Thoracic aorta (tissue), 2 donors: ENCODE data around the gene OVOL2. TPM values are rescaled to one million over a fixed set of nuclear protein-coding genes. Genes with fewer than 3 reads are reported as not detected.

Source experiments
- ATAC-seq: fragments of 150-250 bp; one replicate; pipeline ENCODE4 v1.8.0; 2017; ENCODE audit warnings: low read depth; ENCODE audit not compliant: insufficient number of reproducible peaks, low FRiP score
- DNase-seq: peaks from one replicate; pipeline ENCODE4 v3.0.0-alpha.2; 2020; ENCODE audit warnings: low spot score
- H3K27ac ChIP-seq, 2 donors: fragments of 200-600 bp; sonication (generic); 1 replicate in 1 of 2; 2 replicates in 1 of 2; pipeline ENCODE4 v1.5.1; 2016; ENCODE audit warnings: mild to moderate bottlenecking in 2 of 2, moderate library complexity in 2 of 2
- H3K27me3 ChIP-seq: fragments of 200-600 bp; sonication (generic); replicated peaks from 2 replicates; pipeline ENCODE4 v1.6.0; 2016; ENCODE audit warnings: mild to moderate bottlenecking; ENCODE audit not compliant: insufficient read depth
- H3K36me3 ChIP-seq: fragments of 200-600 bp; sonication (generic); one replicate; pipeline ENCODE4 v1.5.1; 2016
- H3K4me1 ChIP-seq, 2 donors: fragments of 200-600 bp; sonication (generic); 1 replicate in 1 of 2; 2 replicates in 1 of 2; pipeline versions ENCODE4 v1.5.1 to v1.6.0; 2016; ENCODE audit warnings: low read depth in 2 of 2, mild to moderate bottlenecking in 1 of 2; ENCODE audit not compliant: control insufficient read depth in 1 of 2
- H3K4me3 ChIP-seq: fragments of 200-600 bp; sonication (generic); 2 replicates; pipeline ENCODE4 v1.5.1; 2016; ENCODE audit warnings: mild to moderate bottlenecking
- H3K9me3 ChIP-seq: fragments of 200-600 bp; sonication (generic); 2 replicates; pipeline ENCODE4 v1.5.1; 2016
- total RNA-seq, 2 donors: library from RNA; depleted of rRNA; stranded (reverse); fragments of >200 nt; gene quantifications; one replicate each; pipeline versions ENCODE4 v1.1.0 to v1.2.3, GENCODE V29; 2016
- TF ChIP-seq, protein P1 (sequence below): fragments of 200-600 bp; sonication (generic); IDR thresholded peaks from one replicate; pipeline ENCODE4 v1.5.1; 2019; ENCODE audit warnings: antibody characterized with exemption

Gene OVOL2
- total RNA-seq, 2 donors from 2014 or later = 0.71 TPM; not detected in 1

DNA sequence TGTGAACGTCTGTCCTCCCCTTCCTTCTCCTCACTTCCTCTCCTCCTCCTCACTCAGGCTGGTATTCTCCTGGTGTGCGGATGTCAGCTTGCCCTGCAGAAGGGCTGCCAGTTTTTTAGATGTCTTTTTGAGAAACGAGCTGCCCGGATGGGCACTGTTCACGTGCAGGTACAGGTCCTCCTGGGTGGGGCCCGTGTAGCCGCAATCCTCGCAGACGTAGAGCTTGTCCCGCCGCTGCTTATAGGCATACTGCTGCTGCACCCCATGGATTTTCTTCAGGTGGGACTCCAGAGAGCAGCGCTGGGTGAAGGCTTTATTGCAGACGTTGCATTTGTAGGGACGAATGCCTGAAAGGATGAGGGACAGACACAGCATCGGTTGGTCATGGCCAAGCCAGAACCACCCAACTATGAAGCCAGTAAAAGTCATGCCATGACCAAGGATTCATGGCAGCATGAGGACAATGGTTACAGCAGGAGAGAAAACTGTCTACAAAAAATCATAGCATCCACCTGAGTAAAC, 33.0 kb downstream of the OVOL2 start:
- TF ChIP-seq, protein P1, sequence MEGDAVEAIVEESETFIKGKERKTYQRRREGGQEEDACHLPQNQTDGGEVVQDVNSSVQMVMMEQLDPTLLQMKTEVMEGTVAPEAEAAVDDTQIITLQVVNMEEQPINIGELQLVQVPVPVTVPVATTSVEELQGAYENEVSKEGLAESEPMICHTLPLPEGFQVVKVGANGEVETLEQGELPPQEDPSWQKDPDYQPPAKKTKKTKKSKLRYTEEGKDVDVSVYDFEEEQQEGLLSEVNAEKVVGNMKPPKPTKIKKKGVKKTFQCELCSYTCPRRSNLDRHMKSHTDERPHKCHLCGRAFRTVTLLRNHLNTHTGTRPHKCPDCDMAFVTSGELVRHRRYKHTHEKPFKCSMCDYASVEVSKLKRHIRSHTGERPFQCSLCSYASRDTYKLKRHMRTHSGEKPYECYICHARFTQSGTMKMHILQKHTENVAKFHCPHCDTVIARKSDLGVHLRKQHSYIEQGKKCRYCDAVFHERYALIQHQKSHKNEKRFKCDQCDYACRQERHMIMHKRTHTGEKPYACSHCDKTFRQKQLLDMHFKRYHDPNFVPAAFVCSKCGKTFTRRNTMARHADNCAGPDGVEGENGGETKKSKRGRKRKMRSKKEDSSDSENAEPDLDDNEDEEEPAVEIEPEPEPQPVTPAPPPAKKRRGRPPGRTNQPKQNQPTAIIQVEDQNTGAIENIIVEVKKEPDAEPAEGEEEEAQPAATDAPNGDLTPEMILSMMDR = no peak
- ATAC-seq = no peak
- DNase-seq = no peak
- Histone ChIP-seq H3K4me3 (no peak overlapping the region), H3K27ac (no peak overlapping the region), H3K4me1 (no peaks in the 10 kb centered on the region), H3K27me3 (no peaks in the 10 kb centered on the region), H3K9me3 (no peaks in the 10 kb centered on the region), H3K36me3 (no peaks in the 10 kb centered on the region)

DNA sequence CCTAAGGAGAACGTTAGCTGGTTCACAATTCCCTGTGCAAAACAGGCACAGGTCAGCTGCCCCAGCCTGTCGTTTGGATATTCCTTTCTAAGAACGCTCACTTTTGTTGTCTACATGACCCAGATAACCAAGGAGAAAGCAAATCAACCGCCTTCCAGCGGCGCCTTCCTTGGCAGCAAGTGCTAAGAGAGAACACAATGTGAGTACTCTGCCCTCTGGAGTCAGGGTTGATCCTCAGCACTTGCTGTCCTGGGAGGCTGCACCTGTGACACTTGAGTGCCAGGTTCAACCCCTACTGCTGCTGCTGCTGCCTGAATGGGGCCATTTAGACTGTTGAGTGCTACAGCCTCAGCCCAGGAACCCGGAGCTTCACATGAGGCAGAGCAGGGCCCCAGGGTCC, 36.8 kb downstream of the OVOL2 start:
- H3K27ac ChIP-seq = no peak overlapping the region
- H3K4me1 ChIP-seq = no peaks in the 10 kb centered on the region
- ATAC-seq = no peak

DNA sequence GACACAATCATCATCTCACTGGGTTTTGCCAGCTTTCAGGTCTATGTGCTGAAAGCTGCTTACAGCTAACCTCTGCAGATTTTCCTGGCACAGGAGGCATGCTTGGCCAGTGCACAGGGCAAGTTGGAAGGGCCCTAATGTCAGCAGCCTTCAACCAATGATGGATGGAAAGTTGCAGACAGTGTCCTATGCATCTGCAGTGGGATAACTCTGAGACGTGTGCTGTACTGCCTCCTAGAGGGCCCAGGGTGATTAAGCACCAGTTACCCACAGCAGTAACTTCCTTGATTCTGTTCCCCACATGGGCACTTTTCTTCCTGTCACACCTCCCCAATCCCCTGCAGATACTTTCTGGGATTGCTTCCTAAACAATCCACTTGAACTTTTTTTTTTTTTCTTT, 38.6 kb downstream of the OVOL2 start:
- ATAC-seq = no peak
- DNase-seq = no peak
- Histone ChIP-seq H3K4me3 (no peak overlapping the region), H3K9me3 (no peaks in the 10 kb centered on the region), H3K27ac (no peak overlapping the region), H3K27me3 (no peaks in the 10 kb centered on the region), H3K4me1 (no peaks in the 10 kb centered on the region), H3K36me3 (no peaks in the 10 kb centered on the region)
- TF ChIP-seq, protein P1 = no peak

More for the DNA sequence above, 36.8 kb downstream of the OVOL2 start:
- H3K27me3 ChIP-seq = no peaks in the 10 kb centered on the region
- no peak overlapping the region for H3K4me3 ChIP-seq
- H3K36me3 ChIP-seq = no peaks in the 10 kb centered on the region
- no peaks in the 10 kb centered on the region for H3K9me3 ChIP-seq
- TF ChIP-seq, protein P1 = no peak
- no peak for DNase-seq

DNA sequence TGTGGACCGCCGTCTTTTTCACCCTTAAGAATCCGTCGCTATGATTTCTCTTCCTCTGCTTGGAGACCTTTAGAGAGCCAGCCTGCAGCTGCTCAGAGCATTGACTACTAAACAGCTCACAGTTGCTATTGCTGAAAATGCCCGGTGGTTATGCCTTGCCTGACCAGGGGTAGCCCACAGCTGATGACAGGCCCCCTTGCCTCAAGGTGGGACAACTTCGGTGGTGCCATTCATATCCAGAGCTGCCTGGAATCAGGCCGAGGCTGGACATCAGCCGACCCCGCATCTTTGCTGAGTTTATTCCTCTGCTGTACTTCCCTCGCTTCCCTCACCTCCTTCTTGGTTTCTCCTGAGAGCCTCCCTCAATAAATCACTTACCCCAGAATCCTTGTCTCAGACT, 39.6 kb downstream of the OVOL2 start:
- Histone ChIP-seq H3K4me1 (no peaks in the 10 kb centered on the region), H3K36me3 (no peaks in the 10 kb centered on the region), H3K27ac (no peak overlapping the region), H3K4me3 (no peak overlapping the region), H3K27me3 (no peaks in the 10 kb centered on the region), H3K9me3 (no peaks in the 10 kb centered on the region)
- DNase-seq (no peak), ATAC-seq (no peak)
- TF ChIP-seq, protein P1 = no peak

DNA sequence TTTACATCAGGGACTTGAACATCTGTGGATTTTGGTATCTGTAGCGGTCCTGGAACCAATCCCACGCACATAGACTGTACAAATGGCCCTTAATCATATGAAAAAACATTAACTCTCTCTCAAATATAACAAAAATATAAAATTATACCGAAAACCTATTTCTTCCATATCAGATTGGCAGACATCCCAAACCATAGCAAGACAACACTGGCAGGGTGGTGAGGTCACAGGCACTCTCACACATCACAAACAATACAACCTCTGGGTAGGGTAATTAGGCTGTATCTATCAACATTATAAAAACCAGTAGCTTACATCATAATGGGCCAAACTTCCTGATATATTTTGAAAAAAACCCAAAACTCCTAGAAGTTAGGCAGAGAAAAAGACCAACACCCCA, 40.9 kb downstream of the OVOL2 start:
- TF ChIP-seq, protein P1 = no peak
- Histone ChIP-seq H3K27me3 (no peaks in the 10 kb centered on the region), H3K9me3 (no peaks in the 10 kb centered on the region), H3K4me1 (no peaks in the 10 kb centered on the region), H3K4me3 (no peak overlapping the region), H3K27ac (no peak overlapping the region), H3K36me3 (no peaks in the 10 kb centered on the region)
- DNase-seq (no peak), ATAC-seq (no peak)
